ENCODE measurements around the gene TMCO4. TPM values are rescaled to one million over a fixed set of nuclear protein-coding genes. Genes with fewer than 3 reads are reported as not detected.

The TMCO4 gene
- total and polyA plus RNA-seq, 5 donors from 2014 or later = 10.9 to 18.7 (median 14.1) TPM

DNA sequence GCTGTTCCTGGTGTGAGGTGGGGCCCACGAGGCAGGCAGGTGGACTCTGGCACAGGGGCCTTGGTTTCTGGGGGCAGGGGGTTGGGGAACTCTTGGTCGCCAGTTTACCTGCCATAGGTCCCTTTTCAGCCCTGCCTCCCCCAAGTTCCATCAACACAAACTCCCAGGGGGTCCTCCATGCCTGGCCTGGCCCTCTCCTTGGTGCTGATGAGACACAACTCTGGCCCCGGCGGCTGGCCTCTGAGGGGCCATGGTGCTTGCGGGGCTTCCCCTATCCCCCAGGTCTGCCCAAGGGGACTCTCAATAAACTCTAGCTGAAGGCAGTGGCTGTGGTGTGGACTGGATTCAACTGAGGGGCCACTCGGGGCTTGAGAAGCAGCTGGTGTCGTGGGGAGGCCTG lies 119.1 kb downstream of the TMCO4 start:
- Histone ChIP-seq H3K4me1 (ENCODE audit: control insufficient read depth, insufficient read depth, low read length, poor library complexity, severe bottlenecking) (no peaks in the 10 kb centered on the region), H3K27ac (ENCODE audit: insufficient read depth, low read length, poor library complexity, severe bottlenecking) (no peak overlapping the region), H3K36me3 (ENCODE audit: control insufficient read depth, insufficient read depth, low read length) (peaks cover 3% of the 10 kb centered on the region), H3K4me3 (ENCODE audit: low read depth, low read length) (no peak overlapping the region), H3K9me3 (ENCODE audit: control insufficient read depth in 2 of 2, low read length in 2 of 2) (no peaks in the 10 kb centered on the region), H3K27me3 (ENCODE audit: control insufficient read depth, insufficient read depth, low read length) (no peaks in the 10 kb centered on the region)
- no peak for ATAC-seq (ENCODE audit: low read depth in 2 of 2)
- no peaks in the 10 kb centered on the region for H3K4me1 Mint-ChIP-seq
- no peak overlapping the region for H3K4me3 Mint-ChIP-seq
- H3K27ac Mint-ChIP-seq = no peak overlapping the region
- DNase-seq = no peak
- no peaks in the 10 kb centered on the region for H3K9me3 Mint-ChIP-seq
- peaks cover 10% of the 10 kb centered on the region for H3K36me3 Mint-ChIP-seq
- H3K27me3 Mint-ChIP-seq = peaks cover 9% of the 10 kb centered on the region

DNA sequence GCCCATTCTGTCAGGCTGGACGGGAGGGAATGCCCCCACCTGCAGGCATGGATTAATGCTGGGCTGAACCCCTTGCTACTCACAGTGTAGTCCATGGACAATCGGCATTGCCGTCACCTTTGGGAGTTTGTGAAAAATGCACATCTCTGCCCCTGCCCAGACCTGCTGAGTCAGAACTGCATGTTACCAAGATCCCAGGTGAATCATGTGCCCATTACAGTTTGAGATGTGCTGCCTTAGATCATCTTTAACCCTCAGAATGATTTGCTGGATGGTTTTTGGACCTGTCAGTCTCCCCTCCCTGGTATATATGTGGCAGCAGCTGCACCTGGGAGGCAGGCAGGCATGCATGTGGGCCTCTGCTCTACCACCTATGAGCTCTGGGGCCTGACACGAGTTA lies 120.0 kb downstream of the TMCO4 start:
- Histone ChIP-seq H3K4me1 (ENCODE audit: control insufficient read depth, insufficient read depth, low read length, poor library complexity, severe bottlenecking) (no peaks in the 10 kb centered on the region), H3K27ac (ENCODE audit: insufficient read depth, low read length, poor library complexity, severe bottlenecking) (no peak overlapping the region), H3K36me3 (ENCODE audit: control insufficient read depth, insufficient read depth, low read length) (peaks cover 2% of the 10 kb centered on the region), H3K27me3 (ENCODE audit: control insufficient read depth, insufficient read depth, low read length) (no peaks in the 10 kb centered on the region), H3K4me3 (ENCODE audit: low read depth, low read length) (no peak overlapping the region), H3K9me3 (ENCODE audit: control insufficient read depth in 2 of 2, low read length in 2 of 2) (no peaks in the 10 kb centered on the region)
- Mint-ChIP-seq H3K9me3 (no peaks in the 10 kb centered on the region), H3K27ac (no peak overlapping the region), H3K4me3 (no peak overlapping the region), H3K4me1 (no peaks in the 10 kb centered on the region), H3K36me3 (peaks cover 10% of the 10 kb centered on the region), H3K27me3 (peaks cover 9% of the 10 kb centered on the region)
- no peak for DNase-seq
- ATAC-seq (ENCODE audit: low read depth in 2 of 2) = no peak

DNA sequence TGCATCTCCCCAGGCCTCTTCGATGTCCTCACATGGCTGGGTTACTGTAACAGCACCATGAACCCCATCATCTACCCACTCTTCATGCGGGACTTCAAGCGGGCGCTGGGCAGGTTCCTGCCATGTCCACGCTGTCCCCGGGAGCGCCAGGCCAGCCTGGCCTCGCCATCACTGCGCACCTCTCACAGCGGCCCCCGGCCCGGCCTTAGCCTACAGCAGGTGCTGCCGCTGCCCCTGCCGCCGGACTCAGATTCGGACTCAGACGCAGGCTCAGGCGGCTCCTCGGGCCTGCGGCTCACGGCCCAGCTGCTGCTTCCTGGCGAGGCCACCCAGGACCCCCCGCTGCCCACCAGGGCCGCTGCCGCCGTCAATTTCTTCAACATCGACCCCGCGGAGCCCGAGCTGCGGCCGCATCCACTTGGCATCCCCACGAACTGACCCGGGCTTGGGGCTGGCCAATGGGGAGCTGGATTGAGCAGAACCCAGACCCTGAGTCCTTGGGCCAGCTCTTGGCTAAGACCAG lies 120.7 kb downstream of the TMCO4 start:
- no peaks in the 10 kb centered on the region for H3K36me3 ChIP-seq (ENCODE audit: control insufficient read depth, insufficient read depth, low read length)
- H3K9me3 ChIP-seq (ENCODE audit: control insufficient read depth in 2 of 2, low read length in 2 of 2) = no peaks in the 10 kb centered on the region
- ATAC-seq (ENCODE audit: low read depth in 2 of 2) = no peak
- H3K4me3 ChIP-seq (ENCODE audit: low read depth, low read length) = no peak overlapping the region
- Mint-ChIP-seq H3K36me3 (peaks cover 10% of the 10 kb centered on the region), H3K4me1 (no peaks in the 10 kb centered on the region), H3K4me3 (no peak overlapping the region), H3K9me3 (no peaks in the 10 kb centered on the region), H3K27ac (no peak overlapping the region), H3K27me3 (peaks cover 9% of the 10 kb centered on the region)
- H3K27ac ChIP-seq (ENCODE audit: insufficient read depth, low read length, poor library complexity, severe bottlenecking) = no peak overlapping the region
- H3K27me3 ChIP-seq (ENCODE audit: control insufficient read depth, insufficient read depth, low read length) = no peaks in the 10 kb centered on the region
- H3K4me1 ChIP-seq (ENCODE audit: control insufficient read depth, insufficient read depth, low read length, poor library complexity, severe bottlenecking) = no peaks in the 10 kb centered on the region
- DNase-seq = no peak

- no peak for DNase-seq
These were observed 121.2 kb downstream of the TMCO4 start for GRCh38 chr1:19678493-19678892.

GRCh38 chr1:19676438-19676922 lies 123.2 kb downstream of the TMCO4 start:
- Histone ChIP-seq H3K36me3 (ENCODE audit: control insufficient read depth, insufficient read depth, low read length) (no peaks in the 10 kb centered on the region), H3K4me3 (ENCODE audit: low read depth, low read length) (no peak overlapping the region), H3K4me1 (ENCODE audit: control insufficient read depth, insufficient read depth, low read length, poor library complexity, severe bottlenecking) (no peaks in the 10 kb centered on the region), H3K27ac (ENCODE audit: insufficient read depth, low read length, poor library complexity, severe bottlenecking) (no peak overlapping the region), H3K27me3 (ENCODE audit: control insufficient read depth, insufficient read depth, low read length) (no peaks in the 10 kb centered on the region), H3K9me3 (ENCODE audit: control insufficient read depth in 2 of 2, low read length in 2 of 2) (no peaks in the 10 kb centered on the region)
- Mint-ChIP-seq H3K36me3 (peaks cover 6% of the 10 kb centered on the region), H3K27me3 (peaks cover 21% of the 10 kb centered on the region), H3K4me3 (no peak overlapping the region), H3K9me3 (no peaks in the 10 kb centered on the region), H3K27ac (no peak overlapping the region), H3K4me1 (no peaks in the 10 kb centered on the region)
- ATAC-seq (ENCODE audit: low read depth in 2 of 2) = no peak
- no peak for DNase-seq

More at GRCh38 chr1:19678493-19678892, 121.2 kb downstream of the TMCO4 start:
- Histone ChIP-seq H3K4me1 (ENCODE audit: control insufficient read depth, insufficient read depth, low read length, poor library complexity, severe bottlenecking) (no peaks in the 10 kb centered on the region), H3K27ac (ENCODE audit: insufficient read depth, low read length, poor library complexity, severe bottlenecking) (no peak overlapping the region), H3K9me3 (ENCODE audit: control insufficient read depth in 2 of 2, low read length in 2 of 2) (no peaks in the 10 kb centered on the region), H3K36me3 (ENCODE audit: control insufficient read depth, insufficient read depth, low read length) (no peaks in the 10 kb centered on the region), H3K4me3 (ENCODE audit: low read depth, low read length) (no peak overlapping the region), H3K27me3 (ENCODE audit: control insufficient read depth, insufficient read depth, low read length) (no peaks in the 10 kb centered on the region)
- no peaks in the 10 kb centered on the region for H3K9me3 Mint-ChIP-seq
- H3K36me3 Mint-ChIP-seq = peaks cover 10% of the 10 kb centered on the region
- no peaks in the 10 kb centered on the region for H3K4me1 Mint-ChIP-seq
- H3K4me3 Mint-ChIP-seq = no peak overlapping the region
- H3K27ac Mint-ChIP-seq = no peak overlapping the region
- no peak for ATAC-seq (ENCODE audit: low read depth in 2 of 2)
- peaks cover 9% of the 10 kb centered on the region for H3K27me3 Mint-ChIP-seq

DNA sequence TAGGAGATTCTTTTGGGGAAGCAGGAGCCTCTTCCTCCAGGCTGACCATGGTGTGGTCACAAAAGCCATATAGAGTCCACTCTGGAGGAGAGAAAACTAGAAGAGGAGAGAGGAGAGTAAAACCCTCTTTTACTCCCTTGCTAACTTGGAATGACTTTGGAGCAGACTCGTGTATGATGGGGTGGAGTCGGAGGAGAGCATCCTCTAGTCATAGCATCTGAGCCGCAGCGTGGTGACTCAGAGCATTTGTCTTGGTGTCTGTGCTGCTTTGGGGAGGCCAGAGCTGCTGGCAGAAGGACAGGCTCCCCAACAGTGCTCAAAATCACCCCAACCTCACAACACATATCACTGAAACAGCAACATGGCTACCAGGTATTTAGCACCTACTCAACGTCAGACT lies 123.9 kb downstream of the TMCO4 start:
- peaks cover 28% of the 10 kb centered on the region for H3K27me3 Mint-ChIP-seq
- peaks cover 6% of the 10 kb centered on the region for H3K36me3 Mint-ChIP-seq
- no peaks in the 10 kb centered on the region for H3K4me1 Mint-ChIP-seq
- Histone ChIP-seq H3K4me3 (ENCODE audit: low read depth, low read length) (no peak overlapping the region), H3K4me1 (ENCODE audit: control insufficient read depth, insufficient read depth, low read length, poor library complexity, severe bottlenecking) (no peaks in the 10 kb centered on the region), H3K36me3 (ENCODE audit: control insufficient read depth, insufficient read depth, low read length) (no peaks in the 10 kb centered on the region), H3K27ac (ENCODE audit: insufficient read depth, low read length, poor library complexity, severe bottlenecking) (no peak overlapping the region), H3K27me3 (ENCODE audit: control insufficient read depth, insufficient read depth, low read length) (no peaks in the 10 kb centered on the region), H3K9me3 (ENCODE audit: control insufficient read depth in 2 of 2, low read length in 2 of 2) (no peaks in the 10 kb centered on the region)
- no peak for DNase-seq
- H3K9me3 Mint-ChIP-seq = no peaks in the 10 kb centered on the region
- no peak for ATAC-seq (ENCODE audit: low read depth in 2 of 2)
- no peak overlapping the region for H3K27ac Mint-ChIP-seq
- no peak overlapping the region for H3K4me3 Mint-ChIP-seq

- Histone ChIP-seq H3K27ac (ENCODE audit: insufficient read depth, low read length, poor library complexity, severe bottlenecking) (no peak overlapping the region), H3K27me3 (ENCODE audit: control insufficient read depth, insufficient read depth, low read length) (no peaks in the 10 kb centered on the region), H3K36me3 (ENCODE audit: control insufficient read depth, insufficient read depth, low read length) (no peaks in the 10 kb centered on the region), H3K9me3 (ENCODE audit: control insufficient read depth in 2 of 2, low read length in 2 of 2) (no peaks in the 10 kb centered on the region), H3K4me1 (ENCODE audit: control insufficient read depth, insufficient read depth, low read length, poor library complexity, severe bottlenecking) (no peaks in the 10 kb centered on the region), H3K4me3 (ENCODE audit: low read depth, low read length) (no peak overlapping the region)
- H3K9me3 Mint-ChIP-seq = no peaks in the 10 kb centered on the region
- peak overlapping the region in 1 of 3 donors; percentile 66 for H3K27ac Mint-ChIP-seq
- peaks cover 0 to under 1% (median 0%) of the 10 kb centered on the region in 4 donors for H3K4me1 Mint-ChIP-seq
- ATAC-seq (ENCODE audit: low read depth in 2 of 2) (no peak), DNase-seq (no peak)
- H3K27me3 Mint-ChIP-seq = peaks cover 45% of the 10 kb centered on the region
- no peak overlapping the region for H3K4me3 Mint-ChIP-seq
- H3K36me3 Mint-ChIP-seq = no peaks in the 10 kb centered on the region
These were observed 127.5 kb downstream of the TMCO4 start for GRCh38 chr1:19672237-19672636.

GRCh38 chr1:19670787-19671186 lies 128.9 kb downstream of the TMCO4 start:
- no peaks in the 10 kb centered on the region for H3K9me3 ChIP-seq (ENCODE audit: control insufficient read depth in 2 of 2, low read length in 2 of 2)
- DNase-seq = no peak
- H3K4me1 ChIP-seq (ENCODE audit: control insufficient read depth, insufficient read depth, low read length, poor library complexity, severe bottlenecking) = no peaks in the 10 kb centered on the region
- H3K4me1 Mint-ChIP-seq = peaks cover 0 to 14% (median 8%) of the 10 kb centered on the region in 4 donors
- peaks cover 50% of the 10 kb centered on the region for H3K27me3 Mint-ChIP-seq
- no peak for ATAC-seq (ENCODE audit: low read depth in 2 of 2)
- H3K27ac Mint-ChIP-seq = no peak overlapping the region
- no peaks in the 10 kb centered on the region for H3K9me3 Mint-ChIP-seq
- H3K4me3 Mint-ChIP-seq = peak overlapping the region in 1 of 4 donors; percentile 1
- no peak overlapping the region for H3K4me3 ChIP-seq (ENCODE audit: low read depth, low read length)
- no peaks in the 10 kb centered on the region for H3K27me3 ChIP-seq (ENCODE audit: control insufficient read depth, insufficient read depth, low read length)
- no peaks in the 10 kb centered on the region for H3K36me3 ChIP-seq (ENCODE audit: control insufficient read depth, insufficient read depth, low read length)
- no peaks in the 10 kb centered on the region for H3K36me3 Mint-ChIP-seq
- no peak overlapping the region for H3K27ac ChIP-seq (ENCODE audit: insufficient read depth, low read length, poor library complexity, severe bottlenecking)

Data from CD4-positive, CD25-positive, alpha-beta regulatory T cell (primary cell).